Activated naive CD8-positive, alpha-beta T cell treated with anti-CD3 and anti-CD28 coated beads for 36 hours (primary cell): Measurements from ENCODE around the gene ERO1B. TPM values are rescaled to one million over a fixed set of nuclear protein-coding genes. Genes with fewer than 3 reads are reported as not detected.
A peak's percentile ranks its signal among the peaks of the same experiment; 100 is the strongest.

ENCODE experiments used
- DNase-seq: peaks from one replicate; pipeline ENCODE4 v3.0.0; 2021
- H3K27ac Mint-ChIP-seq: one replicate; pipeline ENCODE4 v1.8.0; 2022; ENCODE audit warnings: mild to moderate bottlenecking, moderate library complexity, mixed read lengths
- H3K27me3 Mint-ChIP-seq: one replicate; pipeline ENCODE4 v1.8.0; 2022; ENCODE audit warnings: mild to moderate bottlenecking, mixed read lengths
- H3K36me3 Mint-ChIP-seq: one replicate; pipeline ENCODE4 v1.8.0; 2021; ENCODE audit warnings: mild to moderate bottlenecking, mixed read lengths
- H3K4me1 Mint-ChIP-seq: one replicate; pipeline ENCODE4 v1.8.0; 2021; ENCODE audit warnings: mixed read lengths
- H3K4me3 Mint-ChIP-seq: one replicate; pipeline ENCODE4 v1.8.0; 2022; ENCODE audit warnings: mild to moderate bottlenecking, moderate library complexity, mixed read lengths
- H3K9me3 Mint-ChIP-seq: one replicate; pipeline ENCODE4 v1.8.0; 2022; ENCODE audit warnings: mixed read lengths
- total RNA-seq, 2 experiments: library from RNA; stranded (reverse); gene quantifications; one replicate each; pipeline ENCODE4 v1.2.3, GENCODE V29; 2021

Gene ERO1B
- total RNA-seq, 2 experiments from 2014 or later, result 2.8 to 3.7 TPM

GRCh38 chr1:236282425-236282716, 613 bp upstream of the ERO1B start:
- peak; percentile 25 for DNase-seq
- peak overlapping the region; percentile 92 for H3K4me3 Mint-ChIP-seq
- H3K36me3 Mint-ChIP-seq, result no peaks in the 10 kb centered on the region
- no peaks in the 10 kb centered on the region for H3K27me3 Mint-ChIP-seq
- H3K27ac Mint-ChIP-seq, result peak overlapping the region; percentile 75
- H3K9me3 Mint-ChIP-seq, result no peaks in the 10 kb centered on the region
- peaks cover 42% of the 10 kb centered on the region for H3K4me1 Mint-ChIP-seq

GRCh38 chr1:236281198-236281653, 532 bp downstream of the ERO1B start:
- Mint-ChIP-seq H3K4me3 (peak overlapping the region; percentile 92), H3K9me3 (peaks cover 3% of the 10 kb centered on the region), H3K36me3 (peaks cover 3% of the 10 kb centered on the region), H3K4me1 (peaks cover 48% of the 10 kb centered on the region), H3K27me3 (no peaks in the 10 kb centered on the region), H3K27ac (peak overlapping the region; percentile 60)
- peak; percentile 28 for DNase-seq

- Mint-ChIP-seq H3K27ac (peak overlapping the region; percentile 60), H3K36me3 (peaks cover 9% of the 10 kb centered on the region), H3K27me3 (no peaks in the 10 kb centered on the region), H3K4me3 (peak overlapping the region; percentile 92), H3K9me3 (peaks cover 5% of the 10 kb centered on the region), H3K4me1 (peaks cover 54% of the 10 kb centered on the region)
- DNase-seq, result no peak
Measured at GRCh38 chr1:236280438-236281197, 1.1 kb downstream of the ERO1B start.

GRCh38 chr1:236275586-236275985, 6.2 kb downstream of the ERO1B start:
- DNase-seq, result no peak
- Mint-ChIP-seq H3K27me3 (no peaks in the 10 kb centered on the region), H3K4me1 (peaks cover 34% of the 10 kb centered on the region), H3K4me3 (no peak overlapping the region), H3K9me3 (peaks cover 5% of the 10 kb centered on the region), H3K27ac (no peak overlapping the region), H3K36me3 (peaks cover 10% of the 10 kb centered on the region)

GRCh38 chr1:236275061-236275460, 6.7 kb downstream of the ERO1B start:
- Mint-ChIP-seq H3K4me3 (no peak overlapping the region), H3K27ac (no peak overlapping the region)
- DNase-seq, result no peak

GRCh38 chr1:236273358-236273757, 8.4 kb downstream of the ERO1B start:
- no peaks in the 10 kb centered on the region for H3K27me3 Mint-ChIP-seq
- no peak overlapping the region for H3K4me3 Mint-ChIP-seq
- peaks cover 14% of the 10 kb centered on the region for H3K36me3 Mint-ChIP-seq
- peaks cover 5% of the 10 kb centered on the region for H3K9me3 Mint-ChIP-seq
- H3K27ac Mint-ChIP-seq, result no peak overlapping the region
- DNase-seq, result no peak
- peaks cover 36% of the 10 kb centered on the region for H3K4me1 Mint-ChIP-seq

More at GRCh38 chr1:236275061-236275460, 6.7 kb downstream of the ERO1B start:
- peaks cover 10% of the 10 kb centered on the region for H3K36me3 Mint-ChIP-seq
- H3K9me3 Mint-ChIP-seq, result peaks cover 5% of the 10 kb centered on the region
- peaks cover 33% of the 10 kb centered on the region for H3K4me1 Mint-ChIP-seq
- no peaks in the 10 kb centered on the region for H3K27me3 Mint-ChIP-seq

GRCh38 chr1:236269439-236269838, 12.3 kb downstream of the ERO1B start:
- H3K27ac Mint-ChIP-seq, result no peak overlapping the region
- H3K9me3 Mint-ChIP-seq, result no peaks in the 10 kb centered on the region
- no peak overlapping the region for H3K4me3 Mint-ChIP-seq
- no peaks in the 10 kb centered on the region for H3K27me3 Mint-ChIP-seq
- peaks cover 15% of the 10 kb centered on the region for H3K36me3 Mint-ChIP-seq
- DNase-seq, result no peak
- peaks cover 14% of the 10 kb centered on the region for H3K4me1 Mint-ChIP-seq

GRCh38 chr1:236261898-236262297, 19.9 kb downstream of the ERO1B start:
- H3K4me3 Mint-ChIP-seq, result no peak overlapping the region
- H3K27me3 Mint-ChIP-seq, result no peaks in the 10 kb centered on the region
- no peak overlapping the region for H3K27ac Mint-ChIP-seq

GRCh38 chr1:236261033-236261432, 20.7 kb downstream of the ERO1B start:
- DNase-seq, result no peak
- H3K9me3 Mint-ChIP-seq, result peaks cover 41% of the 10 kb centered on the region
- no peaks in the 10 kb centered on the region for H3K27me3 Mint-ChIP-seq
- H3K4me3 Mint-ChIP-seq, result no peak overlapping the region
- H3K27ac Mint-ChIP-seq, result peak overlapping the region; percentile 13
- peaks cover 16% of the 10 kb centered on the region for H3K4me1 Mint-ChIP-seq
- H3K36me3 Mint-ChIP-seq, result peaks cover 56% of the 10 kb centered on the region

More at GRCh38 chr1:236261898-236262297, 19.9 kb downstream of the ERO1B start:
- no peak for DNase-seq
- Mint-ChIP-seq H3K9me3 (peaks cover 41% of the 10 kb centered on the region), H3K36me3 (peaks cover 59% of the 10 kb centered on the region), H3K4me1 (peaks cover 16% of the 10 kb centered on the region)

GRCh38 chr1:236259043-236259442, 22.7 kb downstream of the ERO1B start:
- no peak overlapping the region for H3K4me3 Mint-ChIP-seq
- H3K27me3 Mint-ChIP-seq, result no peaks in the 10 kb centered on the region
- peaks cover 16% of the 10 kb centered on the region for H3K4me1 Mint-ChIP-seq
- DNase-seq, result no peak
- H3K36me3 Mint-ChIP-seq, result peaks cover 51% of the 10 kb centered on the region
- no peak overlapping the region for H3K27ac Mint-ChIP-seq
- H3K9me3 Mint-ChIP-seq, result peaks cover 41% of the 10 kb centered on the region

GRCh38 chr1:236258114-236258622, 23.6 kb downstream of the ERO1B start:
- peaks cover 41% of the 10 kb centered on the region for H3K9me3 Mint-ChIP-seq
- peaks cover 49% of the 10 kb centered on the region for H3K36me3 Mint-ChIP-seq
- no peak for DNase-seq
- peaks cover 16% of the 10 kb centered on the region for H3K4me1 Mint-ChIP-seq
- H3K27ac Mint-ChIP-seq, result no peak overlapping the region
- no peaks in the 10 kb centered on the region for H3K27me3 Mint-ChIP-seq
- no peak overlapping the region for H3K4me3 Mint-ChIP-seq

- H3K4me1 Mint-ChIP-seq, result peaks cover 16% of the 10 kb centered on the region
- DNase-seq, result no peak
- no peak overlapping the region for H3K27ac Mint-ChIP-seq
- H3K4me3 Mint-ChIP-seq, result no peak overlapping the region
- H3K27me3 Mint-ChIP-seq, result no peaks in the 10 kb centered on the region
- peaks cover 38% of the 10 kb centered on the region for H3K9me3 Mint-ChIP-seq
- peaks cover 39% of the 10 kb centered on the region for H3K36me3 Mint-ChIP-seq
Measured at GRCh38 chr1:236257216-236257615, 24.5 kb downstream of the ERO1B start.

- DNase-seq, result no peak
- Mint-ChIP-seq H3K27me3 (no peaks in the 10 kb centered on the region), H3K36me3 (peaks cover 14% of the 10 kb centered on the region), H3K4me3 (no peak overlapping the region), H3K4me1 (peaks cover 2% of the 10 kb centered on the region), H3K9me3 (peaks cover 14% of the 10 kb centered on the region), H3K27ac (no peak overlapping the region)
Measured at GRCh38 chr1:236253918-236254637, 27.7 kb downstream of the ERO1B start.

- no peak overlapping the region for H3K27ac Mint-ChIP-seq
Measured at GRCh38 chr1:236253119-236253518, 28.6 kb downstream of the ERO1B start.

GRCh38 chr1:236251587-236251986, 30.2 kb downstream of the ERO1B start:
- H3K36me3 Mint-ChIP-seq, result peaks cover 4% of the 10 kb centered on the region
- no peak overlapping the region for H3K4me3 Mint-ChIP-seq
- no peaks in the 10 kb centered on the region for H3K4me1 Mint-ChIP-seq

More at GRCh38 chr1:236253119-236253518, 28.6 kb downstream of the ERO1B start:
- Mint-ChIP-seq H3K4me1 (no peaks in the 10 kb centered on the region), H3K36me3 (peaks cover 9% of the 10 kb centered on the region), H3K9me3 (peaks cover 9% of the 10 kb centered on the region), H3K4me3 (no peak overlapping the region), H3K27me3 (no peaks in the 10 kb centered on the region)
- no peak for DNase-seq

More at GRCh38 chr1:236251587-236251986, 30.2 kb downstream of the ERO1B start:
- Mint-ChIP-seq H3K9me3 (no peaks in the 10 kb centered on the region), H3K27ac (no peak overlapping the region), H3K27me3 (no peaks in the 10 kb centered on the region)
- DNase-seq, result no peak
